Measurements from ENCODE around the gene HAUS8. TPM values are rescaled to one million over a fixed set of nuclear protein-coding genes. Genes with fewer than 3 reads are reported as not detected.

The HAUS8 gene
- total and polyA plus RNA-seq, 9 of the 15 experiments (the other 6 are each of a cell fraction or from before 2014, with no cell fraction given): 20.5 to 53.2 (median 36.0) TPM

DNA sequence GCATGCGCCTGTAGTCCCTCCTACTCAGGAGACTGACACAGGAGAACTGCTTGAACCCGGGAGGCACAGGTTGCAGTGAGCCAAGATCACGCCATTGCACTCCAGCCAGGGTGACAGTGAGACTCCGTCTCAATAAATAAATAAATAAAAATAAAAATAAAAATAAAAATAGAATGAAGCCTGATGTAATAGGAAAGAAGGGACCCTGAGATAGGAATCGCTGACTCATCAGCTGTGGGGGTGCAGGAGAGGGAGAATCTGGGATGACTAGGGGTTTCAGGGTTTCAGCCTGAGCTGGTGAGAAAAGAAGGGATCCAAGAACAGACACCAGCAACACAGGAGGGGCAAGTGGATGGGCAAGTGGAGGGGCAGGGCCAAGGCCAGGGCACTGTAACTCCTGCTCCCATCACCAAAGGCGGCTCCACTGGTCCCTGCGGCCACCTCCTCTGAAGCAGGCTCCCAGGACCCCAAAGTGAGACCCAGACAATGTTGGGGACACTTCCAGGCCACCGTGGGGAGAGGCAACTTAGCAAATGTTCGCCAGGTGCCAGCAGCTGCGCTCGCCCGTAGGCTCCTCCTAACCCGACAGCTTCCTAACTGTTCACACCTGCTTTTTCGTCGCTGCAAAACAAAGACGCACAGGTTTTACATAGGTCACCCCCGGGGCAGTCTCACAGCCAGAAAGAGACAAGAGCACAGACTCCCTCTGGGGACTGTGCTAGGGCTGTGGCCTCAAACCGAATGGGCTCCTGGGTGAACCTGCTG is 1.2 kb downstream of the HAUS8 start (continued):
- TF ChIP-seq, protein P1, sequence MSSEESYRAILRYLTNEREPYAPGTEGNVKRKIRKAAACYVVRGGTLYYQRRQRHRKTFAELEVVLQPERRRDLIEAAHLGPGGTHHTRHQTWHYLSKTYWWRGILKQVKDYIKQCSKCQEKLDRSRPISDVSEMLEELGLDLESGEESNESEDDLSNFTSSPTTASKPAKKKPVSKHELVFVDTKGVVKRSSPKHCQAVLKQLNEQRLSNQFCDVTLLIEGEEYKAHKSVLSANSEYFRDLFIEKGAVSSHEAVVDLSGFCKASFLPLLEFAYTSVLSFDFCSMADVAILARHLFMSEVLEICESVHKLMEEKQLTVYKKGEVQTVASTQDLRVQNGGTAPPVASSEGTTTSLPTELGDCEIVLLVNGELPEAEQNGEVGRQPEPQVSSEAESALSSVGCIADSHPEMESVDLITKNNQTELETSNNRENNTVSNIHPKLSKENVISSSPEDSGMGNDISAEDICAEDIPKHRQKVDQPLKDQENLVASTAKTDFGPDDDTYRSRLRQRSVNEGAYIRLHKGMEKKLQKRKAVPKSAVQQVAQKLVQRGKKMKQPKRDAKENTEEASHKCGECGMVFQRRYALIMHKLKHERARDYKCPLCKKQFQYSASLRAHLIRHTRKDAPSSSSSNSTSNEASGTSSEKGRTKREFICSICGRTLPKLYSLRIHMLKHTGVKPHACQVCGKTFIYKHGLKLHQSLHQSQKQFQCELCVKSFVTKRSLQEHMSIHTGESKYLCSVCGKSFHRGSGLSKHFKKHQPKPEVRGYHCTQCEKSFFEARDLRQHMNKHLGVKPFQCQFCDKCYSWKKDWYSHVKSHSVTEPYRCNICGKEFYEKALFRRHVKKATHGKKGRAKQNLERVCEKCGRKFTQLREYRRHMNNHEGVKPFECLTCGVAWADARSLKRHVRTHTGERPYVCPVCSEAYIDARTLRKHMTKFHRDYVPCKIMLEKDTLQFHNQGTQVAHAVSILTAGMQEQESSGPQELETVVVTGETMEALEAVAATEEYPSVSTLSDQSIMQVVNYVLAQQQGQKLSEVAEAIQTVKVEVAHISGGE (CRISPR knock-in tag; IDR thresholded peaks at IDR 0.05): no peak
- TF ChIP-seq SMARCE1 (IDR thresholded peaks at IDR 0.05) (peak; percentile 91), SMARCC2 (IDR thresholded peaks at IDR 0.05; ENCODE audit: low read depth) (peak; percentile 76), PCBP2 (IDR thresholded peaks at IDR 0.05; ENCODE audit: low read depth, low read length, poor library complexity, severe bottlenecking) (no peak), NR2C2 (CRISPR knock-in tag; IDR thresholded peaks at IDR 0.05) (no peak), NR2C2 (tag; IDR thresholded peaks at IDR 0.05) (peak; percentile 30; the same call in 1 of the 2 replicates), FOSL1 (tag; conservative IDR thresholded peaks at IDR 0.05) (peak; percentile 90), CCNT2 (IDR thresholded peaks at IDR 0.05; ENCODE audit: borderline replicate concordance, extremely low read depth, insufficient read length, low read depth, low read length) (no peak), FOXK2 (conservative IDR thresholded peaks at IDR 0.05 in 1 of 2, IDR thresholded peaks at IDR 0.05 in 1 of 2; ENCODE audit: low read depth in 2 of 2) (0 out of 4 replicates have a peak, but pooled peaks of 1 of the 2 experiments have one; percentile 27), MTA1 (IDR thresholded peaks at IDR 0.05; ENCODE audit: borderline replicate concordance) (peak; percentile 22; the same call in 1 of the 2 replicates), MYC (IDR thresholded peaks at IDR 0.05; ENCODE audit: low read depth, low read length) (0 out of 2 replicates have a peak, but pooled peaks have one; percentile 43), MYC (CRISPR knock-in tag; IDR thresholded peaks at IDR 0.05; ENCODE audit: borderline replicate concordance, low read depth) (no peak), JUND (IDR thresholded peaks at IDR 0.05; ENCODE audit: borderline replicate concordance, low read depth, low read length) (peak; percentile 98), JUND (tag; IDR thresholded peaks at IDR 0.05; ENCODE audit: borderline replicate concordance, low read depth, low read length) (peak; percentile 87; the same call in 2 of the 3 replicates), KDM5B (IDR thresholded peaks at IDR 0.05; ENCODE audit: insufficient replicate concordance, low read depth, low read length) (peak; percentile 47), MAFG (tag; conservative IDR thresholded peaks at IDR 0.05) (peak; percentile 99)
- TF ChIP-seq, protein P2, sequence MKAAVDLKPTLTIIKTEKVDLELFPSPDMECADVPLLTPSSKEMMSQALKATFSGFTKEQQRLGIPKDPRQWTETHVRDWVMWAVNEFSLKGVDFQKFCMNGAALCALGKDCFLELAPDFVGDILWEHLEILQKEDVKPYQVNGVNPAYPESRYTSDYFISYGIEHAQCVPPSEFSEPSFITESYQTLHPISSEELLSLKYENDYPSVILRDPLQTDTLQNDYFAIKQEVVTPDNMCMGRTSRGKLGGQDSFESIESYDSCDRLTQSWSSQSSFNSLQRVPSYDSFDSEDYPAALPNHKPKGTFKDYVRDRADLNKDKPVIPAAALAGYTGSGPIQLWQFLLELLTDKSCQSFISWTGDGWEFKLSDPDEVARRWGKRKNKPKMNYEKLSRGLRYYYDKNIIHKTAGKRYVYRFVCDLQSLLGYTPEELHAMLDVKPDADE (conservative IDR thresholded peaks at IDR 0.05; ENCODE audit: control insufficient read depth, low read depth, low read length): no peak
- TF ChIP-seq, protein P3, sequence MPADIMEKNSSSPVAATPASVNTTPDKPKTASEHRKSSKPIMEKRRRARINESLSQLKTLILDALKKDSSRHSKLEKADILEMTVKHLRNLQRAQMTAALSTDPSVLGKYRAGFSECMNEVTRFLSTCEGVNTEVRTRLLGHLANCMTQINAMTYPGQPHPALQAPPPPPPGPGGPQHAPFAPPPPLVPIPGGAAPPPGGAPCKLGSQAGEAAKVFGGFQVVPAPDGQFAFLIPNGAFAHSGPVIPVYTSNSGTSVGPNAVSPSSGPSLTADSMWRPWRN (IDR thresholded peaks at IDR 0.05; ENCODE audit: low read depth): peak; percentile 25; the same call in 1 of the 2 replicates
- TF ChIP-seq, protein P4, sequence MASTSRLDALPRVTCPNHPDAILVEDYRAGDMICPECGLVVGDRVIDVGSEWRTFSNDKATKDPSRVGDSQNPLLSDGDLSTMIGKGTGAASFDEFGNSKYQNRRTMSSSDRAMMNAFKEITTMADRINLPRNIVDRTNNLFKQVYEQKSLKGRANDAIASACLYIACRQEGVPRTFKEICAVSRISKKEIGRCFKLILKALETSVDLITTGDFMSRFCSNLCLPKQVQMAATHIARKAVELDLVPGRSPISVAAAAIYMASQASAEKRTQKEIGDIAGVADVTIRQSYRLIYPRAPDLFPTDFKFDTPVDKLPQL (IDR thresholded peaks at IDR 0.05; ENCODE audit: extremely low read depth, insufficient read length): no peak
